GM19025 (cell line): ENCODE data around the gene TNC.

Experiments used
- ATAC-seq: cut with Tn5 transposase; IDR thresholded peaks from one replicate; pipeline ENCODE4 v1.9.1; 2021; ENCODE audit warnings: mild to moderate bottlenecking, low read depth, moderate library complexity; ENCODE audit not compliant: unreplicated experiment

The TNC gene

DNA sequence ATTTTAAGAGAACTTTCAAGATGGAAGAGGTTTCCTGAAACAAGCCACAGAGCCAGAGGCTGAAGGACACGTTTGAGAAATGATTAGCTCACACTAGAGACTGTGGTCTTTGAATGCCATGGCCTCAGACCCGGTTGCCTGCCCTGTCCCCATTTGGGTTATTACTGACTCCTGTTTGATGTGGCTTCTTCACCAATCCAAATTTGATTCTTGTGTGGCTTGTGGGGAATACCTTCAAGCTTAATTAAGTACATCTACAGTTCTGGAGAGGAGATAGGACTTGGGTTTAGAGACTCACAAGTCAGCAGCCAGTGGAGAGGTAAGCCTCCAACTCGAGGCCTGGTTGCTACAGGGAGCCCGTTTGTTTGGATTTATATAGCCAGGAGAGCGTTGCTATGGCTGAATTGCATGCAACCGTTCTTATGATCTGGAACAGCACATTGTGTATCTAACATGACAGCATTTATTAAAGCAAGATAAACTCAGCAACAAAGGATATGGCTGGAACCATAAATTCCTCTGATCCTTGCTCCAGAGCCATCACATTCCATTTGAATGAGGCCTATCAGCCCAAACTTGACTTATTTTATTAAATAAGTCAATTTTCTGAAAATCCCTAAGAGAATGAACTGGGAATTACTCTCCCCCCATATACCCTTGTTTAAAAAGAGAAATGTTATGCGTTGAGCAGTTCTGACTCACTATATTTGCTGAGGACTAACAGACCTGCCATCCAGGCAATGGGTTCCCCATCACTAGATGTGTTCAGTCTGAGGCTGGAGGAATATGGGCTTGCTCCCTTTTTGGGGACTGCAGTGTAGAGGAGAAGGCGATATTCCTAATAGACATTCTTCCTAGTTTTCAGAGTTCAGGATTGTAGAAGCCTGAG is 99.2 kb downstream of the TNC start:
- no peak for ATAC-seq

DNA sequence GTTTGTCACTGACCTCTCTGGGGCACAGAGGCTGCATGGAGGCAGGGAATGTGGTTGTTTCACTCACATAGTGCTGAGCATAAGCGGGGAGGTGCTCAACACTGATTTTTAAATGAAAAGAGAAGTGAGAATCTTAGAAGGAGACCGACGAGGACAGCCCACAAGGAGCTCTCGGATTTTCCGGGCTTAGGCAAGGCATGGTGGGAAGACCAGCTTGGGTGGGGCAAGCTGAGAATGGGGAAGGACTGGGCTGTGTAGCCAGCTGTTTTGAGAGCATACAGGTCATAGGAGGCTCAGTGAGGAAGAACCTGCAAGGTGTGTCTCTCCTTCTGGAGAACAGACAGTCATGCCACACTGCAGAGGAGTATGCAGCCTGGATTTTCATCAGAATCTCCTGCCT is 101.6 kb downstream of the TNC start:
- ATAC-seq, result no peak

DNA sequence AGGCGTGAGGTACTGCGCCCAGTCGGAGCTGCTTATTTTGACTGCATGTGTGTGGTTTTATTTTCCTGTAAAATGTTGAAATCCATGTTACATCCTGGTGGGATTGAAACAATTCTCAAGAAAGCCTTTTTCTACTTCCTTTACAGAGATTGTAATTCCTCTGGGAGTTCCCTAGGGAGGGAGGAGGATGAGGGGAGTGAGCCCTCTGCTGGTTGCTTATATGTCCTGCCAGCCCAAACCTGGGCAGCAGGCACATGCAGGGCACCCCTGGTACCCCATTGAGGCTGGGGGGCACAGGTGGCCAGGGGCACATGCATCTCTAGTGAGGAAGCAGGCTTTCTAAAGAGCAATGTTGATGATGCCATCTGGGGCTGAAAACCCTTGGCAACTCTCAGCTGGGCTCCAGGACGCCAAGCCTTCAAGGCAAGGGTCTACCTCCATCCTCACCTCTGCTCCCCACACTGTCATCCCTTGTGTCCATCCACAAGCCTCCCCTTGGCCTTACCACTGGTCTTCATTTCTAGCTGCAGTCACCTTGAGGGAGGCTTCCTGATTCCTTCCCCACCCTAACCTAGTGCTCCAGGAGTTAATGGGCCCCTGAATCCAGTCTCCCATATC is 102.8 kb downstream of the TNC start:
- no peak for ATAC-seq

DNA sequence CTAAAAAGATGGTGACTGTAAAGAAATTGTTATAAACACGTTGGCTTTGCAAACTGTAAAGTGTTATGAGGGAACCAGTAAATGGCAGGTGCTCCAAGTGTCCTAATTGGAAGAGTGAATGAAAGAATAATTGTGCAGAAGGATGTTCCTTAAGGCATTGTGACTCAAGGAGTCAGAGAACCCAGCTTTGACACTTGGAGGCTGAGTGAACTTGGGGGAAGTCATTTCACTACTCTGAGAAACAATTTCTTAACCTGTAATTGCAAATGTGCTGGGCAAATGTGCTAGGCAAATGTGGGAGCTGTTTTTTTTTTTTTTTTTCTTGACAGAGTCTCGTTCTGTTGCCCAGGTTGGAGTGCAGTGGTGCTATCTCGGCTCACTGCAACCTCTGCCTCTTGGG is 103.5 kb downstream of the TNC start:
- ATAC-seq, result no peak

DNA sequence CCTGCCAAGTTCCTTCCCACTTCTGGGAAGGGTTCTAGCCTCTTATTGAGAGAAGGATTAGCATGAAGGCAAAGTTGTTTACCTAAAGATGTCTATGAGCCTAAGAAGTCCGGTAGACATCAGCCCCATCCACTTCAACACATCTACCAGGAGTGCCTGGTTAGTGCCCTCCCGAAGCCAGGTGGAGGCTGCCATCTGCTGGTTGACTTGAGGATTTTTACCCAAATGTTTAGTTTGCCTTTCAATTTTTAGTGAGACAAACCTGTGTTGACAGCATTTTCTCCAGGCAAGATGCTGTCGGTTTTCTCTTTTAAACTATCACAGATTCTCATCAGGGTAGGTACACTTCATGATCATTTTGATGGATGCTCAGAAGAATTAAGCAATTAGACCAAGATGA is 104.0 kb downstream of the TNC start:
- peak; percentile 48 for ATAC-seq

DNA sequence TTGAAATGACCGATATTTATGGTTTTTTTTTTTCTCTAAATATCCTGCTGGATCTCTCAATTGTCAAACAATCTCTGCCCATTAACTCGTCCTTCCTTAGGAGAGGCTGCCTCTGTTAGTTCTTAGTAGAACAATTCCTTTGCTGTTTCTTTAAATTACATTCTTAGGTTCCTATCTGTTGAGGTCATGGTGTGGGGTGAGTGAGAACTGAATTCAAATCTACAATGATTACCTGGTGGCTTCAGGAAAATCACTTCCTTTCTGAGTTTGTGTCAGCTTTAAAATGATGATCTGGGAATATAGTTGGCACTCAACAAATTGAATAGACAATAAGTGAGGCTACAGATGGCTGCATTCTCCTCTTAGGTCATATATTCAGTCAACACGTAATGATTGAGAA is 105.5 kb downstream of the TNC start:
- ATAC-seq, result no peak

DNA sequence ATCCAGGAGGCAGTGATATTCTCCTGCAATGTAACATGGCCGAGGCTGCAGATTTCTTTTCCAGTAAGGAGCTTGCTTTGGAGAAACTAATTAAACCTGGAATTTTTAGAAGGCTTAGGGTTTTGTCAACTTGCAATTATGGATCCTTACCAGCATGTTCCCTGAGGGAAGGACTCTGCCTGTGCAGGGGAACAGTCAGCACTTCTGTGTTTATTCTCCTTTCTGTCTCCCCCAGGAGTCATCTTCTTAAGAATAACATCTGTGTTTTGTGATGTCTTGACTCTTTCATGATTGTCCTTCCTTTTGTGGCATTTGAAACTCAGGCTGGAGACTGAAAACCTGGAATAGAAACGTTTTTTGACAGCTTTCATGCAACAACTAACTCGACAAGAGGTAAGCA is 107.1 kb downstream of the TNC start:
- no peak for ATAC-seq

DNA sequence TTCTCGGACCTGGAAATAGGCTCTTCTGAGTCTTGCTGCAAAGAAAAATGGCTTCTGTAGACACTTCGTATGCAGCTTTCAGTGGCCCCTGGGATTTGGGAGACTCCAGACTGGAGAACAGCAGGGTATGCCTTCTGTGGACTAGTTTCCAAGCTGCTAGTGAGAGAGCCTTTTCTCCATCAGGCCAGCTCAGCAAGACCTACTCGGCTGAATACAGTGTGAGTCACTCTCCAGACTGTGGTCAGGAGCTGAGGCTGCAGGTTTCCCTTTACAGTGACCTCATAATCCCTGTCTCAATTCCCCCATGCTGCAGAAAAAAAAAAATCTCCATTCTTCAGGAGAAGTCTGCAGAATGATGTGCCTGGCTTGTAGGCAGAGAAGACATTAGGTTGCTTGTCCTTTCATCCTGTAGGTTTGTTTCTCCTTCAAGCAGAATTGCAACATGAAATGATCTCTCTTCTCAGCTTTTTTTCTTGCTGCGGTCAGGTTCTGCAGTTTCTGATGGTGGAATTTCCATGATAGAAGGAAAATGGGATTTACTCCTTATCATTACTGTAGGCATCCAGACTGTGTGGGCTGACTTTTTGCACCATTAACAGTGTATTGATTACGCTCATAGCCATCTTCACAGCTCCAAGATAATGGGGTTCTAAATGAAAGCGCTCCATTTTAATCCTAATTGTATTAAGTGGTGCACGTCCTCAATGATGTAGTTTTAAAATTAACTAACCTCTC is 109.3 kb downstream of the TNC start:
- no peak for ATAC-seq

DNA sequence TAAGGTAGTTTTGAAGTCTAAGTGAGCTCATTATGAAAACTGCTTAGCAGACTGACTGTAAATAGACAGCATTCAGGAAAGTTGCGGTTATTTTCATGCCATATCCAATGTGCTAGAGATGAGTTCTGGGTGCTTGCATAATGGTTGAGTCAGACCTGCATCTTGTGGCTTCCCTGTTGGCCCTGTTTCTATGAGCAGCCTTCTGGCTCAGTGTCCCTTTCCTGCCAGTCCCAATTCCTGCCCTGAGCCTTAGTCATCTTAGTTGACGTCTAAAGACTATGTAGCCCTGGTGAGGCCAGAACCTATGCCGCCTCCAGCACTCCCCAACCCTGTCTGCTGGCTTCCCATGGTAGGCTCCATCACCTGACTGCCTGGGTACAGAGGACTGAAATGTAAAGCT is 111.3 kb downstream of the TNC start:
- no peak for ATAC-seq

DNA sequence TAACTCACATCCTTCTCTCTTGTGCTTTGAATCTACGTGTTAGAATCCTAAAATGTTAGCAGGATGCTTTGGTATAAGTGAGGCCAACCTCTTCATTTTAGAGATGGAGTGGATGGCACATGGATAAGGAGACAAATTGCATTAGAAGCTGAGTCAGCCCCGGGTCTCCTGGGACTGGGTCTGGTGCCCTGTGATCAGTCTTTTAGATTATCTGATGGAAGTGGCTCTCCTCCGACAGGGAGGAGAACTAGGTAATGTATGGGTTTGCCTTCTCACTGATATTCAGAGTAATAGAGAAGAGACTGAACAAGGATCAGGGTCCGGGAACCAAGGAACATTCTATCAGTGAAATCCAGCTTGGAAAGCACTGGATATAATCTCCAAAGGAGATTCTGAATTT is 112.6 kb downstream of the TNC start:
- ATAC-seq, result no peak

DNA sequence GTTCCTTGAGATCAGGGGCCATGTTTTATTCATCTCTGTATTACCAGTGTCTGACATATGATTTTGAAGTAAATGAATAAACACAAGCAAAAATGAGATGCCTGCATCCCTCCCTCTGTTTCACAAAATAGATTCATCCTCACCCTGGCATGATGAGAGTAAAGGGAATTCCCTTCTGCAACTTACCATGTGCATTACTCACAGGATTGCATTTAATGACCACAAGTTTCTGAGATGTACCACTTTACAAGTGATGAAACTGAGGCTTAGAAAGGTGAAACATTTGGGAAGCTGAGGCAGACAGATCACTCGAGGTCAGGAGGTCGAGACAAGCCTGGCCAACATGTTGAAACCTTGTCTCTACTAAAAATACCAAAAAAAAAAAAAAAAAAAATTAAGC is 113.4 kb downstream of the TNC start:
- no peak for ATAC-seq

DNA sequence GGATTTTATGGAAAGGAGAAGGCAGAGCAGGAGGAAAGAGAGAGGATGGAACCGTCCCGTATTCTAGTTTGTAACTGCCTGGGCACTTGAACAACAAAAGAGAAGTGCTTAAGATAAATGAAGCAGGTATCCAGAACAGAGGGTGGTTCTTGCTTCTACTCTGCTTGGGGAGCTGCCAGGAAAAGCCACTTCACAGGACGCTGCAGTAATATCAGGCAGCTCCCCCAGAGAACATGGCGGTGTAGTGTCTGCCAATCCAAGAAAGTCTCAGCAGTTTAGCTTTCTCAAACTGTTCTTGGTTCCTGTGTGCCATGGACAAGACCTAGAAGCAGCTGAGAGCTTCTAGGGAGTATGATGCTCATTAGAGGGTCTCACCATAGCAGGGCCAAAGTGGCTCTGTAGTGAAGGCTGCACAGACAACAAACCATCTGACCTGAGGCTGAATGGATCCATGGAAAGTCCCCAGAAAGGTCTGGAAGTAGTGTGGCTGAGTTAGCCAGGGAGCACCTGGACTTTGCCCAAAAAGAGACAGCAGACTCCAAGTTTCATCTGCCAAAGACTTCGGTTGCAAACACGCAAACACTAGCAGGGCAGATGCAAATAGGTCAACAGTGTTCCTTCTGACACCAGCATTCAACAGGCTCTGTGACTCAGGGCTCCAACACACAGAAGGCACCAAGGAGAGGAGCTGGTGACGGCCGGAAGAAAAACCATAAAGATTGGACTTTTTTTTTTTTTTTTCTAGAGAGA is 115.4 kb downstream of the TNC start:
- ATAC-seq, result no peak

DNA sequence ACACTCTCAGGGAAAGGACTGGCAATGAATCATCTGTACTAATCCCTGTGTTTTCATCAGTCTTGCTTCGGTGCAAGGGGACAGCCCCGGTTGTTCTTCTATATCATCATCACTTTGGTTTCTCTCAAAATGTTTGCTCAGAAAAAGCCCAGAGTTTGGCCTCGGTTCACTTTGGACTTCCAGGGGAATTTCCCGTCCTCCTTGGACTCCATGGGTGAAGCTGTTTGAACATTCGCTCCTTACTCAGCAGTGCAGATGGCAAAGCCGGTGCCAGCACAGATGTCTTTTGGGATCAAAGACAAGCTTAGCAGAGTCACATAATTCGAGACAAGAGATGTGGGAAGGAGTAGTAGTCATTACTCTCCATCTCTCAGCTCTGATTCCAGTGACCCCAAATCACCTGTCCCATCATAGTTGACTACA is 117.7 kb downstream of the TNC start:
- no peak for ATAC-seq

DNA sequence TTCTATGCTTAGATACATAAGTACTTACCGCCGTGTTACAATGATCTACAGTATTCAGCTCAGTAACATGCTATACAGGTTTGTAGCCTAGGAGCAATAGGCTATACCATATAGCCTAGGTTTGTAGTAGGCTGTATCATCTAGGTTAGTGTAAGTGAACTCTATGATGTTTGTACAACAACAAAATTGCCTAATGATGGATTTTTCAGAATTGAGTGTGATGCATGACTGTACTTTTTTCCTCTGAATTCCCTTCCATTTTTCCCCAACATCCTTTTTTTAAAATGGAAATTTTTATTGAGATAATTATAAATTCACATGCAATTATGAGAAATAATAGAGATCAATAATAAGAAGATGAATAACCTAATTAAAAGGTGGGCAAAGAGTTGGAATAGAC is 119.6 kb downstream of the TNC start:
- ATAC-seq, result no peak

DNA sequence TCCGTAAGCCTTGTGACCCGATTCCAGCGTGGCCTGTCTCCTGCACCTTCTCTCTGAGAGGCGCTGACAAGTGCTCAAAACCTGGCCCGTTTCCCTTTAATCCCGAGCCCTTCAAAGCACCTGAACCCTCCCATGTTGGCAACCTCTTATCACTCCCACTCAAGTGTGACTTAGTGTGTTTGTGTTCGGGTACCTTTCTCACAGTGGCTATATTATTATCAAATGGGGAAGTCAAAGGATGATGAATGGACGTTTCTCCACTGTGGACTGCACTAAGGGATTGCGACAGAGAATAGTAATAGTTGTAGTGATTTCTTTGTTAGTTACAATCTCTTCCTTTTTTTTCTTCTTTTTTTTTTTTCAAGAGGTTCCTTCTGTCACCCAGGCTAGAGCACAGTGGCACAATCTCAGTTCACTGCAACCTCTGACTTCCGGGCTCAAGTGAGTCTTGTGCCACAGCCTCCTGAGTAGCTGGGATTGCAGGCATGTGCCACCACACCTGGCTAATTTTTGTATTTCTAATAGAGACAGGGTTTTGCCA is 122.2 kb downstream of the TNC start:
- ATAC-seq, result no peak

DNA sequence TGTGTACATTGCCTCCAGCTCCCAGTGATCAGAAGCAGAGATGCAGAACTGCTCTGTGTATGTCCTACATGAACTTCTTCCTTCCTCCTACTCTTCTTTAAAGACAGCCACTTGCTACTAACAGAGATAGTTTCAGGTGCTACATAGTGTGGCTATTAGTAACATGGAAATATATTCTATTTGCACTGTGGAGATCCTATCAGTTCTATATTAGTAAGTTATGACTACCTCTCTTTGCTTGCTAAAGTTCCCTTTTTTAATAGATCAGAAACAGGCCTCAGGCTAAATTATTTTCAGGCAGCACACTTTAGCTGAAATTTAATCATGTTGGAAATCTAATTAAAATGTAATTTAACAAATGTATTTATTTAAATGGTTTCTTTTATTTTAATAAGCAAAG is 123.2 kb downstream of the TNC start:
- ATAC-seq, result no peak

DNA sequence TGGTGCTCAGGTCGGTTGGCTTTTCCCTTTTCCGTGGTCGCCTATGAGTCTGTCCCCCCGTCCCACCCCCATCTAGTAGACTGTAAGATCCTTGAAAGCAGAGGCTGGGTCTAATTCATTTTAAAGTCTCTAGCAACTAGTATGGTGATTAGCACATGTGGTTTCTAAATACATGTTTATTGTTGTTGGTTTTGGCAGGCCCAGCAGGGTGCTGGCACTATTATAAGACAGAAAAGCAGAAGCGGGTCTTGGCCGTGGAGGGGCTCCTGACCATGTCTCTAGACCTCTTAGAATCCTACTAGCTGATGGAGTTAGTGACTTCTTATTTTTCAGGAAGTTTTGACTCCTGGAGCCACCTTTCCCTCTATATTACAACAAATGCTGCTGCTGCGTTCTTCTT is 126.1 kb downstream of the TNC start:
- ATAC-seq, result no peak

DNA sequence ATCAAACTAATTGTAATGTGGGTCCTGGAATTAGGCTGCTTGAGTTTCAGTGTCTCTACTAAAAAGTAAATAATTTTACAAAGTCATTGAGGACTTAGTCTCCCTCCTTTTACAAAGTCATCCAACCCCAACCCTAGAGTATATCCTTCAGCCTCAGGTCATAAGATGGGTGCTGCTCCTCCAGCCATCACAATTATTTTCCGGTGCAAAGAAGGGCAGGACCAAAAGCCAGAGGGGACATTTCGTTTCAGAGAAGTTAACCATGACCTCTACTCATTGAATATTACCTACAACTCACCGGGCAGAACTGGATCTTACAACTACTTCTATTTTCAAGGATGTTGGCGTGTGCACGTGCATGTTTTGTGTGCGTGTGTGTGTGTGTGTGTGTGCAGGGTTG is 127.1 kb downstream of the TNC start:
- no peak for ATAC-seq

DNA sequence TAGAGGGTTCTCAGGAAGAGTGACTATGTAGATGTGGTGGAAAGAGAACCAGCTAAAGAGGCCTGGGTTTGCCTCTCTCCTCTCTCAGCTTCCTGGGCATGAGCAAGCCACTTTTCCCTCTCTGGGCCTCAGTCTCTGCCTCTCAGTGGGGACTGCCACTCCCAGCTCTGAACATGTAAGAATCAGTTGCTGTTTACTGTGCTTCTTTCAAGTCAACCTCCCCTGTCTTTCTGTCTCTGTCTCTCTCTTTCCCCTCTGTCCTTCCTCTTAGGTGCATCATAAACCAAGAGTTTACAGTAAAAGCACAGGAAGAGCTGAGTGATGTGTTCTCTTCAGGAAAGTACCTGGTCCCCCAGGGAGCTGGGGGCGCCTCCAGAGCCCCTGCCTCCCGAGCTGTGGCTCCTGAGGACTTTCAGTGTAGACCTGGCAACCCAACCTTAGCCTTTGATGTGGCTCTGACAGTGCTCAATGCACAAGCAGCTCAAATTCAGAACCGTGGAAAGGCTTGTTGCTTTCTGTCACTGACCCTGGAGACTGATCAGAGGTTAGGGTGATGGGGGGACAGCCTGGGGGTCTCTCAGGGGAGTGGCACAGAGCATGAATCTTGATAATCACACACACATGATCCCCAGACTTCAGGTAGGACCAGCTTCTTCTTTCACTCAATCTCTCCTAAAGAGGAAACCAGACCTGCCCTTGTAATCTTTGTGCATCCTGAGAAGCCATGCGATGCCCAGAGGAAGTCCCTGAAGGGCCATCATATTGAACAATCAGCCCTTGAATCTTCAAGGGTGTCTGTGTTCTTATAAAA is 128.2 kb downstream of the TNC start:
- peak; percentile 61 for ATAC-seq
